Jurkat, Clone E6-1 (cell line): ENCODE data around the gene PRKAG3. TPM values are rescaled to one million over a fixed set of nuclear protein-coding genes. Genes with fewer than 3 reads are reported as not detected.

ENCODE experiments used
- DNase-seq: peaks from one replicate; pipeline ENCODE4 v3.0.0-alpha.2; 2011; ENCODE audit warnings: low read depth, low spot score
- H3K4me3 ChIP-seq: 2 replicates; pipeline ENCODE4 v1.5.1; 2011; ENCODE audit warnings: mild to moderate bottlenecking, low read length, control low read depth, moderate library complexity
- polyA plus RNA-seq: library from polyadenylated mRNA; unstranded; fragments of >200 nt; gene quantifications from one replicate; pipeline ENCODE4 v1.2.1, GENCODE V29; 2012; ENCODE audit warnings: missing spikeins; ENCODE audit not compliant: insufficient read length, insufficient read depth

Gene PRKAG3
- polyA plus RNA-seq, result not detected

GRCh38 chr2:218831378-218831990, at the start of gene PRKAG3:
Gene PRKAG3, minus strand, starts transcription at chr2:218831803.
- no peak within 1 kb of the TSS for H3K4me3 ChIP-seq
- DNase-seq, result no peak

- H3K4me3 ChIP-seq, result no peak overlapping the region
- DNase-seq, result no peak
These were observed 49.4 kb upstream of the PRKAG3 start for GRCh38 chr2:218880859-218881594.

GRCh38 chr2:218880102-218880858, 48.7 kb upstream of the PRKAG3 start, which contains the start of gene WNT10A:
Gene WNT10A, plus strand, starts transcription at chr2:218880852. Its CDS starts 144 bp downstream, at chr2:218880996.
- DNase-seq, result peak; percentile 70
- H3K4me3 ChIP-seq, result peak within 1 kb of the TSS; percentile 44

- DNase-seq, result no peak
- H3K4me3 ChIP-seq, result peak overlapping the region; percentile 44
These were observed 48.1 kb upstream of the PRKAG3 start for GRCh38 chr2:218879776-218880101.

- H3K4me3 ChIP-seq, result no peak overlapping the region
- no peak for DNase-seq
These were observed 47.5 kb upstream of the PRKAG3 start for GRCh38 chr2:218878926-218879761.

- no peak overlapping the region for H3K4me3 ChIP-seq
- no peak for DNase-seq
These were observed 46.9 kb upstream of the PRKAG3 start for GRCh38 chr2:218878486-218878885.

- no peak for DNase-seq
- no peak overlapping the region for H3K4me3 ChIP-seq
These were observed 46.3 kb upstream of the PRKAG3 start for GRCh38 chr2:218877891-218878290.

- DNase-seq, result peak; percentile 80
These were observed 45.7 kb upstream of the PRKAG3 start for GRCh38 chr2:218877331-218877730.

GRCh38 chr2:218876562-218877219, 45.1 kb upstream of the PRKAG3 start:
- DNase-seq, result peak; percentile 70
- no peak overlapping the region for H3K4me3 ChIP-seq

More at GRCh38 chr2:218877331-218877730, 45.7 kb upstream of the PRKAG3 start:
- no peak overlapping the region for H3K4me3 ChIP-seq

- no peak overlapping the region for H3K4me3 ChIP-seq
- DNase-seq, result no peak
These were observed 44.2 kb upstream of the PRKAG3 start for GRCh38 chr2:218875692-218876246.

DNA sequence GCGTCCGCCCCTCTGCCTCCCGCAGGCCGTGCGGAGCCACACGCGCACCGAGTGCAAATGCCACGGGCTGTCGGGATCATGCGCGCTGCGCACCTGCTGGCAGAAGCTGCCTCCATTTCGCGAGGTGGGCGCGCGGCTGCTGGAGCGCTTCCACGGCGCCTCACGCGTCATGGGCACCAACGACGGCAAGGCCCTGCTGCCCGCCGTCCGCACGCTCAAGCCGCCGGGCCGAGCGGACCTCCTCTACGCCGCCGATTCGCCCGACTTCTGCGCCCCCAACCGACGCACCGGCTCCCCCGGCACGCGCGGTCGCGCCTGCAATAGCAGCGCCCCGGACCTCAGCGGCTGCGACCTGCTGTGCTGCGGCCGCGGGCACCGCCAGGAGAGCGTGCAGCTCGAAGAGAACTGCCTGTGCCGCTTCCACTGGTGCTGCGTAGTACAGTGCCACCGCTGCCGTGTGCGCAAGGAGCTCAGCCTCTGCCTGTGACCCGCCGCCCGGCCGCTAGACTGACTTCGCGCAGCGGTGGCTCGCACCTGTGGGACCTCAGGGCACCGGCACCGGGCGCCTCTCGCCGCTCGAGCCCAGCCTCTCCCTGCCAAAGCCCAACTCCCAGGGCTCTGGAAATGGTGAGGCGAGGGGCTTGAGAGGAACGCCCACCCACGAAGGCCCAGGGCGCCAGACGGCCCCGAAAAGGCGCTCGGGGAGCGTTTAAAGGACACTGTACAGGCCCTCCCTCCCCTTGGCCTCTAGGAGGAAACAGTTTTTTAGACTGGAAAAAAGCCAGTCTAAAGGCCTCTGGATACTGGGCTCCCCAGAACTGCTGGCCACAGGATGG, 42.0 kb upstream of the PRKAG3 start:
- no peak for DNase-seq
- no peak overlapping the region for H3K4me3 ChIP-seq

DNA sequence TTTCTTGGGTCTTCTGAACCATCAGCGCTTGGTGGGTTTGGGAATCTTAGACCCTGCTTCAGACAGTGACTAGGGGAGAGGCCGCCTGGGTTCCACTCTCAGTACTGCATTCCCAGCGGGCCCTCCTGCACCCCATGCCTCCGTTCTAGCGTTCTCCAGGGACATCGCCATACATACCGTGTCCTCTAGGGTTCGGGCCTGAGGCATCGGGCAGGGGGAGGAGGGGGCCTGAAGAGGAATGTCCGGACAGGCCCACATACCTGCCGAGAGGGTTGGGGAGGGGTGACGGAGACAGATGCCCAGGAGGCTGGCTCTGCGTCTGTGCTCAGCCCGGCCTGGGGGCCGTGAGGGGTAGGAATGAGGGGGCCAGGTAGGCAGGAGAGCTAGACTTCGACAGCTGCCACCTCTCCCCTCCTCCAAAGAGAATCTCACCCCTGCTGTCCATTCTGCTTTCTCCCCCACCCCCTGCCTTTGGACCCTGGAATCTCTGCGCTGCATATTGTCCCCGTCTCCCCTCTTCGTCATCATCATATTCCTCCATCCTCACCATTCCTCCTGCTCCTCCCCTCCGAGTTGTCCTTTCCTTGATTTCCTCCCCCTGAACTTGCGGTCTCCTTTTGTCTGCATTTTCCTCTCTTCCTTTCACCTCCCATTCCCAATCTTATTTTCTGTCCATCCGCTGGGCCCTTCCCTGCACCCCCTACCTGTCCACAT, 41.2 kb upstream of the PRKAG3 start:
- H3K4me3 ChIP-seq, result no peak overlapping the region
- no peak for DNase-seq

DNA sequence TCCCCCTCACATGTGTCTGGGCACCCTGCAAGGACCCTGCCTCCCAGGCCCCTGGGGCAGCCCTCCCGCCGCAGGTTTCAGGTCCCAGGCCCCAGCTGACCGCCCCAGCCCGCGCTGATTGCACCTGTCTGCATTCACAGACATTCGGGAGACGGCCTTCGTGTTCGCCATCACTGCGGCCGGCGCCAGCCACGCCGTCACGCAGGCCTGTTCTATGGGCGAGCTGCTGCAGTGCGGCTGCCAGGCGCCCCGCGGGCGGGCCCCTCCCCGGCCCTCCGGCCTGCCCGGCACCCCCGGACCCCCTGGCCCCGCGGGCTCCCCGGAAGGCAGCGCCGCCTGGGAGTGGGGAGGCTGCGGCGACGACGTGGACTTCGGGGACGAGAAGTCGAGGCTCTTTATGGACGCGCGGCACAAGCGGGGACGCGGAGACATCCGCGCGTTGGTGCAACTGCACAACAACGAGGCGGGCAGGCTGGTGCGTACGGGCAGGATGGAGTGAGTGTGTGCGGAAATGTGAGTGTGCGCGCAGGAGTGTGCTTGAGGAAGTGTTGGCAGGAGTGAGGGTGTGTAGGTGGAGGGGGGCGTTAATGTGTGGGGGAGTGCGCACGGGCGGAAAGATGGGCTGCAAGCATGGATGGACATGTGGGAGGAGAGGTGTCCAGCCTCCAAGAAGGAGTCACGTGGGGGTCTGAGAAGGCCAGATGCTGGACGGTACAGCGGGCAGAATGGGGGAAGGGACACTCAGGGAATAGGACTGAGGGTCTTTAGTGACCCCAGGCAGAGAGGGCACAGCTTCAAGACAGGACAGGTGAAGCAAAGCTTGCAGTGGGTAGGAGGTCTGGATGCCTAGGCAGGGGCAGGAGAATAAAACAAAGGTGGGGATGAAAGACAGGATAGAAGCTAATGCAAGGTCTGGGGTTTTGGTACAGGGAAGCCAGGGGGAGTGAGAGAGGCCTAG, 40.0 kb upstream of the PRKAG3 start:
- DNase-seq, result no peak
- no peak overlapping the region for H3K4me3 ChIP-seq

DNA sequence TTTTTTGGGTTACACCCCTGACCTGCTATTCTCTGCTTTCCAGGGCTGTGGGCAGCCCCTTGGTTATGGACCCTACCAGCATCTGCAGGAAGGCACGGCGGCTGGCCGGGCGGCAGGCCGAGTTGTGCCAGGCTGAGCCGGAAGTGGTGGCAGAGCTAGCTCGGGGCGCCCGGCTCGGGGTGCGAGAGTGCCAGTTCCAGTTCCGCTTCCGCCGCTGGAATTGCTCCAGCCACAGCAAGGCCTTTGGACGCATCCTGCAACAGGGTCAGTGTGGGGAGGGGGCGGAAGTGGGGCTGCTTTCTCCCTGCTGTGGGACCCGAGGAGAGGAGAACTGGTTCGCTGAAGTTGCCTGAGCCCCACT, 39.4 kb upstream of the PRKAG3 start:
- no peak overlapping the region for H3K4me3 ChIP-seq
- DNase-seq, result no peak

DNA sequence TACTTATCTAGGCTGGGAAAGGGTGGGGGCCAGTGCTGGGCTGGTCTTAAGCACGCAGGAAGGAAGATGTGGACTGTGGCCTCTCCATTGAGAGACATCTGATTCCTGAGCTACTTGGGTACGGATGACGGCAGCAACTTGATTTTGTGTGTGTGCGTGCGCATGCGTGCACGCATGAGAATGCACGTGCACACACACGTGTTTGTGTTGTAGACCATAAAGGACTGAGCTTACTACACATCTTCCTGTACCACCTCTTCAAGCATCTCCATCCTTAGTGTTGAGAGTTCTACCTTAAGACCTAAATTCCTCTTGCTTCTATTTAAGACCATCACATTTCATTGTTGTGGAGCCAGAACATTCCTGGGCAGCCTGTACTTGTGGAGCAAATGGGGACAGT, 37.5 kb upstream of the PRKAG3 start:
- no peak overlapping the region for H3K4me3 ChIP-seq
- DNase-seq, result no peak

GRCh38 chr2:218867900-218868299, 36.3 kb upstream of the PRKAG3 start:
- H3K4me3 ChIP-seq, result no peak overlapping the region
- no peak for DNase-seq
